Measurements from ENCODE around the gene PATJ.

GRCh38 chr1:61724506-61724812 lies 17.8 kb upstream of the PATJ start:
- no peak for TF ChIP-seq POLR2AphosphoS5 (IDR thresholded peaks at IDR 0.05)
- TF ChIP-seq POLR2A (IDR thresholded peaks at IDR 0.05) = no peak
